ENCODE data around the gene AGBL1.

Gene AGBL1

GRCh38 chr15:86493884-86494283 lies 414.2 kb downstream of the AGBL1 start:
- DNase-seq (ENCODE audit: low read depth), result no peak
- H3K4me3 ChIP-seq (ENCODE audit: low read depth, low read length), result no peak overlapping the region
- no peak for TF ChIP-seq CTCF (IDR thresholded peaks at IDR 0.05; ENCODE audit: control insufficient read depth, extremely low read depth, insufficient read depth)

- no peak for TF ChIP-seq CTCF (IDR thresholded peaks at IDR 0.05; ENCODE audit: control insufficient read depth, extremely low read depth, insufficient read depth)
Measured at GRCh38 chr15:86494475-86494874, 414.8 kb downstream of the AGBL1 start.

GRCh38 chr15:86502301-86502700 lies 422.6 kb downstream of the AGBL1 start:
- no peak for DNase-seq (ENCODE audit: low read depth)
- no peak for TF ChIP-seq CTCF (IDR thresholded peaks at IDR 0.05; ENCODE audit: control insufficient read depth, extremely low read depth, insufficient read depth)
- H3K4me3 ChIP-seq (ENCODE audit: low read depth, low read length), result no peak overlapping the region

More at GRCh38 chr15:86494475-86494874, 414.8 kb downstream of the AGBL1 start:
- DNase-seq (ENCODE audit: low read depth), result no peak
- no peak overlapping the region for H3K4me3 ChIP-seq (ENCODE audit: low read depth, low read length)

GRCh38 chr15:86505951-86506350 lies 426.3 kb downstream of the AGBL1 start:
- H3K4me3 ChIP-seq (ENCODE audit: low read depth, low read length), result no peak overlapping the region
- TF ChIP-seq CTCF (IDR thresholded peaks at IDR 0.05; ENCODE audit: control insufficient read depth, extremely low read depth, insufficient read depth), result no peak
- DNase-seq (ENCODE audit: low read depth), result no peak

- DNase-seq (ENCODE audit: low read depth), result no peak
- H3K4me3 ChIP-seq (ENCODE audit: low read depth, low read length), result no peak overlapping the region
- TF ChIP-seq CTCF (IDR thresholded peaks at IDR 0.05; ENCODE audit: control insufficient read depth, extremely low read depth, insufficient read depth), result no peak
Measured at GRCh38 chr15:86506401-86506800, 426.7 kb downstream of the AGBL1 start.

- H3K4me3 ChIP-seq (ENCODE audit: low read depth, low read length), result no peak overlapping the region
- peak; percentile 91 for DNase-seq (ENCODE audit: low read depth)
- no peak for TF ChIP-seq CTCF (IDR thresholded peaks at IDR 0.05; ENCODE audit: control insufficient read depth, extremely low read depth, insufficient read depth)
Measured at GRCh38 chr15:86515625-86516024, 436.0 kb downstream of the AGBL1 start.

GRCh38 chr15:86522721-86523120 lies 443.1 kb downstream of the AGBL1 start:
- TF ChIP-seq CTCF (IDR thresholded peaks at IDR 0.05; ENCODE audit: control insufficient read depth, extremely low read depth, insufficient read depth), result no peak
- no peak overlapping the region for H3K4me3 ChIP-seq (ENCODE audit: low read depth, low read length)
- DNase-seq (ENCODE audit: low read depth), result no peak

Measured in LNCaP clone FGC (cell line).